ENCODE measurements around the gene DNAL1. TPM values are rescaled to one million over a fixed set of nuclear protein-coding genes. Genes with fewer than 3 reads are reported as not detected.

The DNAL1 gene
- total and polyA plus RNA-seq, 2 experiments from 2014 or later, result 5.9 to 16.7 TPM

DNA sequence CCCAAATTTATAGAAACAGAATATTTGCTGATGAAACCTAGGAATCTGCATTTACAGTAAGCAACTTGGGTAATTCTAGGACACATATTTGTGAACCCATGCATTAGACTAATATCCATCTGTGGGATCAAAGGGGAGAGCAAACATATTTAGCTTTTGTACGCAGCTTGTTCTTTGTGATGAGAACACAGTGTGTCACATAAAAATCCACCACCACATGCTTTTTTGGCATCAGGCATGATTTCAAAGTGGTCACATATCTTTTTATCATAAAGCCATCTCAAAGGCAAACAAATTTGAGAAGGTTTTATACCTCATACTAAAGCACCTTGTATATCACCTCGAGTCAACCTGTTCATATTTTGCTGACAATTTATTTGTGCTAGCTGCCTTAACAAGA, 15.7 kb downstream of the DNAL1 start:
- Histone ChIP-seq H3K27me3 (replicated peaks; ENCODE audit: insufficient read depth) (no peaks in the 10 kb centered on the region), H4K20me1 (ENCODE audit: insufficient read depth) (no peaks in the 10 kb centered on the region), H3F3A (ENCODE audit: insufficient read depth) (peaks cover 18% of the 10 kb centered on the region), H3K9me2 (ENCODE audit: insufficient read depth) (no peaks in the 10 kb centered on the region), H3K79me2 (ENCODE audit: insufficient read depth) (0 out of 2 replicates have a peak, but pooled peaks cover 9% of the 10 kb centered on the region), H3K4me2 (ENCODE audit: unreplicated experiment) (no peak overlapping the region), H3K9me3 (ENCODE audit: low read depth) (no peaks in the 10 kb centered on the region), H3K36me3 (ENCODE audit: low read depth) (no peaks in the 10 kb centered on the region), H3K27ac (no peak overlapping the region), H3K4me3 (no peak overlapping the region), H3K4me1 (ENCODE audit: insufficient read depth) (peaks cover 13% of the 10 kb centered on the region), H3K9ac (no peak overlapping the region), H2AFZ (no peak overlapping the region)
- WGBS, 2 experiments (ENCODE audit: low coverage in 1 of 2, low lambda C conversion rate in 2 of 2, missing lambda C conversion rate in 2 of 2), result 97 to 99% methylated on average over 2 of the region's 2 CpGs
- in situ Hi-C loops (cut with MboI), result no loop called here
- TF ChIP-seq EZH2phosphoT487 (IDR thresholded peaks at IDR 0.05; ENCODE audit: insufficient read depth, low read depth), result no peak
- no peak for TF ChIP-seq EZH2 (IDR thresholded peaks at IDR 0.05; ENCODE audit: insufficient read depth, poor library complexity, severe bottlenecking)
- no peak for DNase-seq

DNA sequence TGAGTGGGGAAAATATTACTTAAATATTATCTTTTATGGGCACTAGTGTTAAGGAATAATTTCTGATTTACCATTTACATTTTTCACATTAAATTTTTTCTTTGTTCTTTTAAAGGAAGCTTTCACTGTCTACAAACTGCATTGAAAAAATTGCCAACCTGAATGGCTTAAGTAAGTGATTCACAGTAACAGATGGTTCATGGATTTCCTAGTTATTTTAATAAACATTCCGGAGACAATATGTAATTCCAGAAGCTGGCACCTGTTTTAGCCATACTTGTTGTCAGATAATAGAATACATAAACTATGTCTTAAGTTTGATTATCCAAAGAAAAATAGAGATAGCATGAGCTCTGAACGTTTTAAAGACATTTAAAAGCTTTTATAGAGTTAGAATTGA, 17.1 kb downstream of the DNAL1 start:
- H3K4me2 ChIP-seq (ENCODE audit: unreplicated experiment), result peak overlapping the region; percentile 11
- H3K4me3 ChIP-seq, result no peak overlapping the region
- WGBS, 2 experiments (ENCODE audit: low coverage in 1 of 2, low lambda C conversion rate in 2 of 2, missing lambda C conversion rate in 2 of 2), result 88 to 89% methylated on average over 2 of the region's 2 CpGs
- H3K9me2 ChIP-seq (ENCODE audit: insufficient read depth), result no peaks in the 10 kb centered on the region
- peaks cover 13% of the 10 kb centered on the region for H3K4me1 ChIP-seq (ENCODE audit: insufficient read depth)
- H3K36me3 ChIP-seq (ENCODE audit: low read depth), result no peaks in the 10 kb centered on the region
- peak; percentile 38 for DNase-seq
- no peaks in the 10 kb centered on the region for H3K27me3 ChIP-seq (replicated peaks; ENCODE audit: insufficient read depth)
- TF ChIP-seq EZH2 (IDR thresholded peaks at IDR 0.05; ENCODE audit: insufficient read depth, poor library complexity, severe bottlenecking) (no peak), EZH2phosphoT487 (IDR thresholded peaks at IDR 0.05; ENCODE audit: insufficient read depth, low read depth) (no peak)
- H3K27ac ChIP-seq, result peak overlapping the region; percentile 17; the same call in 1 of the 2 replicates
- H3K9me3 ChIP-seq (ENCODE audit: low read depth), result no peaks in the 10 kb centered on the region
- in situ Hi-C loops (cut with MboI), result no loop called here
- H3F3A ChIP-seq (ENCODE audit: insufficient read depth), result peaks cover 18% of the 10 kb centered on the region
- H3K9ac ChIP-seq, result no peak overlapping the region
- no peaks in the 10 kb centered on the region for H4K20me1 ChIP-seq (ENCODE audit: insufficient read depth)
- H2AFZ ChIP-seq, result no peak overlapping the region
- H3K79me2 ChIP-seq (ENCODE audit: insufficient read depth), result 0 out of 2 replicates have a peak, but pooled peaks cover 9% of the 10 kb centered on the region

DNA sequence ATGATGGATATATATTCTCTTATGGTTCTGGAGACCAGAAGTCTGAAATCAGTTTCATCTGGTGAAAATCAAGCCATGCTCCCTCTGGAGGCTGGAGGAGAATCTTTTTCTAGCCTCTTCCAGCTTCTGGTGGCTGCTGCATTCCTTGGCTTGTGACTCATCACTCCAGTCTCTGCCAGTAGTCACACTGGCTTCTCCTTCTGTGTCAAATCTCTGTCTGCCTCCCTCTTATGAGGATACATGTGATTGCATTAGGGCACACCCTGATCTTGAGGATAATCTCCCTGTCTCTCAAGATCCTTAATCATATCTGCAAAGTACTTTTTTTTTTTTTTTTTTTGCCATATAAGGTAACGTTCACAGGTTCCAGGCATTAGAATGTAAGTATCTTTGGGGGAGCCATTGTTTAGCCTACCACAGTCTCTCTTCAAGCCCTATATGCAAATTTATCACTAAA, 17.7 kb downstream of the DNAL1 start:
- Histone ChIP-seq H2AFZ (no peak overlapping the region), H4K20me1 (ENCODE audit: insufficient read depth) (no peaks in the 10 kb centered on the region), H3K36me3 (ENCODE audit: low read depth) (no peaks in the 10 kb centered on the region), H3K27ac (peak overlapping the region; percentile 36), H3K9me2 (ENCODE audit: insufficient read depth) (no peaks in the 10 kb centered on the region), H3K79me2 (ENCODE audit: insufficient read depth) (0 out of 2 replicates have a peak, but pooled peaks cover 5% of the 10 kb centered on the region), H3K4me2 (ENCODE audit: unreplicated experiment) (peak overlapping the region; percentile 34), H3K9me3 (ENCODE audit: low read depth) (no peaks in the 10 kb centered on the region), H3K27me3 (replicated peaks; ENCODE audit: insufficient read depth) (no peaks in the 10 kb centered on the region), H3K4me3 (no peak overlapping the region), H3F3A (ENCODE audit: insufficient read depth) (peaks cover 18% of the 10 kb centered on the region), H3K9ac (no peak overlapping the region), H3K4me1 (ENCODE audit: insufficient read depth) (peaks cover 13% of the 10 kb centered on the region)
- TF ChIP-seq EZH2 (IDR thresholded peaks at IDR 0.05; ENCODE audit: insufficient read depth, poor library complexity, severe bottlenecking) (no peak), EZH2phosphoT487 (IDR thresholded peaks at IDR 0.05; ENCODE audit: insufficient read depth, low read depth) (no peak)
- WGBS, 2 experiments (ENCODE audit: low coverage in 1 of 2, low lambda C conversion rate in 2 of 2, missing lambda C conversion rate in 2 of 2), result 0 to 3% methylated on average over 1 of the region's 1 CpG
- DNase-seq, result peak; percentile 96
- in situ Hi-C loops (cut with MboI), result no loop called here

DNA sequence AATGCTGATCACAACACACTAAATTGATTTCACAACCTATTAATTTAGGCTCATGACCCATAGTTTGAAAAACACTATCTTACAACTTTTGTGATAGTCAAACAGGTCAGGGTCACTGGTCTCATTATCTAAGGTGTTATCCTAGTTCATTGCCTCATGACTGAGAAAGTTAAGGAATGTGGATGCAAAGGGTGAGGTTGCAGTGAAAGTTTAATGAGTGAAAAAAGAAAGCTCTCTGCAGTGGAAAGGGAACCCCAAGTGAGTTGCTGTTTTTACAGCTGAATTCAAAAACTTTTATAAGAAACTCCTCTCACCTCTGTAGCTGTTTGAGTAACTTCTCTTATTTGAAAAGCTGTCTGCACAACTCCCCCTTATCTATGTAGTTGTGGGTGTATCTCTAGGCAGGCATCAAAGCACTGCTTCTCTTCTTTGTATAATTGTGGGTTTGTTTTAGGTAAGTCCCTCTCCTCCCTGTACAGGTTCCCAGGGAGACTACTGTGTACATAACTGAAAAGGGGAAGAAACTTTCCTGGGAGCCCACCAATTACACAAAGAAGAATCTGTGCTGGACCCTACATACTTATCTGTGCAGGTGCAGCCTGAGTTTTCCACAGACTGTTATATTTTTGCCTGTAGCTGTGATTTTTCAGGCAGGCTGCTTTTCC, 18.9 kb downstream of the DNAL1 start:
- Histone ChIP-seq H3K79me2 (ENCODE audit: insufficient read depth) (0 out of 2 replicates have a peak, but pooled peaks cover 5% of the 10 kb centered on the region), H3K4me1 (ENCODE audit: insufficient read depth) (peaks cover 13% of the 10 kb centered on the region), H3K9me3 (ENCODE audit: low read depth) (no peaks in the 10 kb centered on the region), H3K9ac (no peak overlapping the region), H3F3A (ENCODE audit: insufficient read depth) (peaks cover 18% of the 10 kb centered on the region), H3K4me3 (no peak overlapping the region), H3K9me2 (ENCODE audit: insufficient read depth) (no peaks in the 10 kb centered on the region), H3K36me3 (ENCODE audit: low read depth) (no peaks in the 10 kb centered on the region), H3K27me3 (replicated peaks; ENCODE audit: insufficient read depth) (no peaks in the 10 kb centered on the region), H4K20me1 (ENCODE audit: insufficient read depth) (no peaks in the 10 kb centered on the region), H2AFZ (no peak overlapping the region), H3K4me2 (ENCODE audit: unreplicated experiment) (no peak overlapping the region), H3K27ac (no peak overlapping the region)
- TF ChIP-seq EZH2 (IDR thresholded peaks at IDR 0.05; ENCODE audit: insufficient read depth, poor library complexity, severe bottlenecking), result no peak
- no peak for TF ChIP-seq EZH2phosphoT487 (IDR thresholded peaks at IDR 0.05; ENCODE audit: insufficient read depth, low read depth)
- in situ Hi-C loops (cut with MboI), result no loop called here
- no peak for DNase-seq
